Gastrocnemius medialis (tissue), 4 donors: Measurements from ENCODE around the gene RCBTB1. TPM values are rescaled to one million over a fixed set of nuclear protein-coding genes. Genes with fewer than 3 reads are reported as not detected.

Experiments
- ATAC-seq, 2 donors: fragments of 150-250 bp; one replicate each; pipeline ENCODE4 v1.9.1; 2016
- DNase-seq, 2 donors: peaks; one replicate each; pipeline ENCODE4 v3.0.0-alpha.2; 2019
- H3K27ac ChIP-seq, 4 donors: fragments of 200-600 bp; sonication (generic); 1 replicate in 1 of 4; 2 replicates in 3 of 4; pipeline ENCODE4 v1.5.1; 2016 to 2018; ENCODE audit warnings: mild to moderate bottlenecking in 2 of 4, moderate library complexity in 1 of 4
- H3K27me3 ChIP-seq, 3 donors: fragments of 200-600 bp; sonication (generic) in 2 of 3; 1 replicate in 1 of 3; 2 replicates in 2 of 3; pipeline versions ENCODE4 v1.5.1 to v1.6.0; 2016 to 2019; ENCODE audit warnings: mild to moderate bottlenecking in 1 of 3, moderate library complexity in 1 of 3
- H3K36me3 ChIP-seq, 2 donors: fragments of 200-600 bp; sonication (generic) in 1 of 2; one replicate each; pipeline ENCODE4 v1.5.1; 2017 to 2018
- H3K4me1 ChIP-seq, 2 donors: fragments of 200-600 bp; sonication (generic) in 1 of 2; one replicate each; pipeline ENCODE4 v1.5.1; 2016 to 2017; ENCODE audit warnings: mild to moderate bottlenecking in 2 of 2
- H3K4me3 ChIP-seq, 4 donors: fragments of 200-600 bp; sonication (generic) in 3 of 4; 1 replicate in 1 of 4; 2 replicates in 3 of 4; pipeline ENCODE4 v1.5.1; 2016 to 2019; ENCODE audit warnings: mild to moderate bottlenecking in 2 of 4
- H3K9me3 ChIP-seq, 3 donors: fragments of 200-600 bp; sonication (generic) in 2 of 3; 1 replicate in 1 of 3; 2 replicates in 2 of 3; pipeline ENCODE4 v1.5.1; 2016 to 2019
- POLR2A ChIP-seq, 2 donors: fragments of 450-650 bp; IDR thresholded peaks; one replicate each; pipeline ENCODE4 v1.6.1; 2017; ENCODE audit warnings: antibody characterized with exemption in 2 of 2, mild to moderate bottlenecking in 2 of 2, moderate library complexity in 2 of 2
- in situ Hi-C, 4 donors: fragments of 200-750 bp; cut with MboI; loops; one replicate each; pipeline versions ENCODE4 v1.15.0 to v1.8.0; 2017; ENCODE audit warnings: low sequenced_read_pairs in 4 of 4
- intact Hi-C: fragments of 100-400 bp; cut with DNase I; formaldehyde crosslinking; loops from one replicate; pipeline ENCODE4 v1.15.1; 2023; ENCODE audit warnings: low total_unique reads
- total RNA-seq, 4 donors: library from RNA; depleted of rRNA; stranded (reverse); fragments of >200 nt; gene quantifications; one replicate each; pipeline versions ENCODE4 v1.1.0 to v1.2.3, GENCODE V29; 2016
- TF ChIP-seq, protein P1 (sequence below), 5 experiments: fragments of 450-650 bp in 3 of 5; fragments of 200-600 bp in 2 of 5; sonication (generic) in 2 of 5; IDR thresholded peaks in 4 of 5; conservative IDR thresholded peaks in 1 of 5; 1 replicate in 4 of 5; 2 replicates in 1 of 5; pipeline ENCODE4 v1.5.1; 2016 to 2019; ENCODE audit warnings: antibody characterized with exemption in 5 of 5, mild to moderate bottlenecking in 3 of 5, moderate library complexity in 3 of 5

RCBTB1 gene
- total RNA-seq, 4 donors from 2014 or later: 5.3 to 14.4 (median 5.7) TPM

DNA sequence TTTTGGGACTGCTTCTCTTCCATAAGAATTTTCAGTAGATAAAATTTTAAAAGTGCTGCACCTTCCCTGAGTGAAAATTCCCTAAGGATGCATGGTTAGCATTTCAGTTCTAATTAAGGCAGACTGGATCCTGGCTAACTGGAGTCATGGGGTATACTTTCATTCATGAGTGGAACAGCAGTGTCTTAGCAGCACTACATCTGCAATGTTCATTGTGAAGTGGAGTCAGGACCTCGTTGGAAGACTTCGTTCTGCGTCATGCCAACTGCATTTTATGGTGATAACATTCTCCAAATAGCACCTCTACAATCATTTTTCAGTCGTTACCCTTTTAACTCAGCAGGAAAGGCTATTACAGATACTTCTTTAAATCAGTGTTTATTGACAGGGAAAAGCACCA lies 64.1 kb downstream of the RCBTB1 start:
- H3K9me3 ChIP-seq: no peaks in the 10 kb centered on the region
- H3K36me3 ChIP-seq: peaks cover 0 to 11% of the 10 kb centered on the region in 2 donors
- intact Hi-C loops (no loop called here), in situ Hi-C loops (no loop called here)
- ATAC-seq: no peak
- H3K4me3 ChIP-seq: no peak overlapping the region
- DNase-seq: no peak
- no peaks in the 10 kb centered on the region for H3K4me1 ChIP-seq
- no peaks in the 10 kb centered on the region for H3K27me3 ChIP-seq
- H3K27ac ChIP-seq: no peak overlapping the region
- TF ChIP-seq POLR2A (IDR thresholded peaks at IDR 0.05): no peak
- TF ChIP-seq, protein P1, sequence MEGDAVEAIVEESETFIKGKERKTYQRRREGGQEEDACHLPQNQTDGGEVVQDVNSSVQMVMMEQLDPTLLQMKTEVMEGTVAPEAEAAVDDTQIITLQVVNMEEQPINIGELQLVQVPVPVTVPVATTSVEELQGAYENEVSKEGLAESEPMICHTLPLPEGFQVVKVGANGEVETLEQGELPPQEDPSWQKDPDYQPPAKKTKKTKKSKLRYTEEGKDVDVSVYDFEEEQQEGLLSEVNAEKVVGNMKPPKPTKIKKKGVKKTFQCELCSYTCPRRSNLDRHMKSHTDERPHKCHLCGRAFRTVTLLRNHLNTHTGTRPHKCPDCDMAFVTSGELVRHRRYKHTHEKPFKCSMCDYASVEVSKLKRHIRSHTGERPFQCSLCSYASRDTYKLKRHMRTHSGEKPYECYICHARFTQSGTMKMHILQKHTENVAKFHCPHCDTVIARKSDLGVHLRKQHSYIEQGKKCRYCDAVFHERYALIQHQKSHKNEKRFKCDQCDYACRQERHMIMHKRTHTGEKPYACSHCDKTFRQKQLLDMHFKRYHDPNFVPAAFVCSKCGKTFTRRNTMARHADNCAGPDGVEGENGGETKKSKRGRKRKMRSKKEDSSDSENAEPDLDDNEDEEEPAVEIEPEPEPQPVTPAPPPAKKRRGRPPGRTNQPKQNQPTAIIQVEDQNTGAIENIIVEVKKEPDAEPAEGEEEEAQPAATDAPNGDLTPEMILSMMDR (IDR thresholded peaks at IDR 0.05 in 4 of 5, conservative IDR thresholded peaks at IDR 0.05 in 1 of 5): no peak

DNA sequence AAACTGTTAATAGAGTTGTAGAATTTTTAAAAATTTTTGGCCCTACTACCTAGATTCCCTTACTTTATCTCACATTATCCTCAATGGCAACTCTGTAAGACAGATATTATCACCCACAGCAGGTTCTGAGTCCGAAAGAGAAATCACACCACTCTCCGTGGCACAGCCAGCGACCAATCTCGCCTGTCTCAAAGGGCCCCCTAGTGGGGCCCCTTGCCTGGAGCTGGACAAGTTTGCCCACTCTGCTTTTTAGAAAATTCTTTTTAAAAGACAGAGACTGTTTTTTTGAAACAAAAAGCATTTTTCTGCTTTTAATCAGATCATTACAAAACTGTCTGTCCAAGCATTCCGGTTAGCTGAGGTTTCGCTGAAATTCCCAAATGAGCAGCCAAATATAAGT lies 67.9 kb downstream of the RCBTB1 start:
- Histone ChIP-seq H3K9me3 (no peaks in the 10 kb centered on the region), H3K27ac (no peak overlapping the region), H3K27me3 (no peaks in the 10 kb centered on the region), H3K4me1 (no peaks in the 10 kb centered on the region), H3K36me3 (peaks cover 0 to 32% of the 10 kb centered on the region in 2 donors), H3K4me3 (no peak overlapping the region)
- in situ Hi-C loops: no loop called here
- DNase-seq: no peak
- intact Hi-C loops: no loop called here
- ATAC-seq: no peak
- TF ChIP-seq, protein P1 (IDR thresholded peaks at IDR 0.05 in 4 of 5, conservative IDR thresholded peaks at IDR 0.05 in 1 of 5): peak in 1 of 5 experiments; percentile 24
- no peak for TF ChIP-seq POLR2A (IDR thresholded peaks at IDR 0.05)

DNA sequence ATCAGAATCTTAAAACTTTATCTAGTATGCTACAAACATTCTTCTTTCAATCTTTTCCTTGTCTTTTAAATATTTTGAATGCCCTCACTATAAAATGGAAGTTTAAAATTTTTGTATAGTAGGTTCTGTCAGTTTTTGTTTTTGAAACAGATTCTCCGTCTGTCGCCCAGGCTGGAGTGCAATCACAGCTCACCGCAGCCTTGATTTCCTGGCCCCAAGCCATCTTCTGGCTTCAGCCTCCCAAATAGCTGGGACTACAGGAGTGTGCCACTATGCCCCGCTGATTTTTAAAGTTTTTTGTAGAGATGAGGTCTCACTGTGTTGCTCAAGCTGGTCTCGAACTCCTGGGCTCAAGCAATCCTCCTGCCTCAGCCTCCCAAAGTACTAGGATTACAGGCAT lies 68.9 kb downstream of the RCBTB1 start:
- Histone ChIP-seq H3K4me1 (no peaks in the 10 kb centered on the region), H3K9me3 (no peaks in the 10 kb centered on the region), H3K27ac (no peak overlapping the region), H3K4me3 (no peak overlapping the region), H3K36me3 (peaks cover 0 to 32% of the 10 kb centered on the region in 2 donors), H3K27me3 (no peaks in the 10 kb centered on the region)
- DNase-seq (no peak), ATAC-seq (no peak)
- in situ Hi-C loops (no loop called here), intact Hi-C loops (no loop called here)
- no peak for TF ChIP-seq POLR2A (IDR thresholded peaks at IDR 0.05)
- TF ChIP-seq, protein P1 (IDR thresholded peaks at IDR 0.05 in 4 of 5, conservative IDR thresholded peaks at IDR 0.05 in 1 of 5): no peak

DNA sequence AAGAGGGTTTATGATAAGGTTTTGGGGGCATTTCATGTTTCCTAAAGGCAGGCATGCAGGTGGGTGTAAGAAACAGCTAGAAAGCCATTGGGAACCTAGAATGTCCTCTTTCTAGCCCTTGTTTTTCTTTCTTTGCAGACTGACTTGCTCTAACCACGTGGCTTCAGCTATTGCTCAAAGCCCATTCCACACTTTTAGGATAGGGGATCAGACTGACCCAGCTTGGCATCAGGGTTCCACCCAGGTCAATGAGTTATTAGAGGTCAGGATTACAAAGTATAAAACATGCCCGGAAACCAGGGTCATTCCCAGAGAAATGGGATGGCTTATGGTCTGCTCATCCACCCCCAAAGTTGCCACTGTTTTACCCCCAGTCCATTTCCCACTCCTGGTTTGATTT lies 72.8 kb downstream of the RCBTB1 start:
- Histone ChIP-seq H3K27me3 (no peaks in the 10 kb centered on the region), H3K4me3 (no peak overlapping the region), H3K4me1 (no peaks in the 10 kb centered on the region), H3K27ac (no peak overlapping the region), H3K36me3 (peaks cover 0 to 32% of the 10 kb centered on the region in 2 donors), H3K9me3 (no peaks in the 10 kb centered on the region)
- no peak for TF ChIP-seq POLR2A (IDR thresholded peaks at IDR 0.05)
- TF ChIP-seq, protein P1 (IDR thresholded peaks at IDR 0.05 in 4 of 5, conservative IDR thresholded peaks at IDR 0.05 in 1 of 5): no peak
- ATAC-seq: no peak
- intact Hi-C loops (no loop called here), in situ Hi-C loops (no loop called here)
- no peak for DNase-seq

DNA sequence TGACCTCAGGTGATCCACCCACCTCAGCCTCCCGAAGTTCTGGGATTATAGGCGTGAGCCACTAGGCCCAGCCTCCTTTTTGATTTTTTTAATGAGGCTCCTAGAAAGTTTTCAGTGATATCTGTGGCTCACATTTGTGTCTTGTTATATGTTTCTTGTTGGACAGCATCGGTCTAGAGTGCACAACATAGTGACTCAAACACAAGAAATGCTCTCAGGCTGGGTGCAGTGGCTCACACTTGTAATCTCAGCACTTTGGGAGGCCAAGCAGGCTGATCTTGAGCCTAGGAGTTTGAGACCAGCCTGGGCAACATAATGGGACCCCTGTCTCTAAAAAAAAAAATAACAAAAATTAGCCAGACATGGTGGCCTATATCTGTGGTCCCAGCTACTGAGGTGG lies 81.4 kb downstream of the RCBTB1 start:
- Histone ChIP-seq H3K27me3 (no peaks in the 10 kb centered on the region), H3K4me3 (no peak overlapping the region), H3K4me1 (no peaks in the 10 kb centered on the region), H3K27ac (no peak overlapping the region), H3K9me3 (no peaks in the 10 kb centered on the region), H3K36me3 (no peaks in the 10 kb centered on the region)
- in situ Hi-C loops: no loop called here
- TF ChIP-seq, protein P1 (IDR thresholded peaks at IDR 0.05 in 4 of 5, conservative IDR thresholded peaks at IDR 0.05 in 1 of 5): no peak
- TF ChIP-seq POLR2A (IDR thresholded peaks at IDR 0.05): no peak
- DNase-seq (no peak), ATAC-seq (no peak)
- intact Hi-C loops: no loop called here
